SW 1271 (cell line): Measurements from ENCODE around the gene OXSM.
A peak's percentile ranks its signal among the peaks of the same experiment; 100 is the strongest.

Source experiments
- DNase-seq, 2 experiments: peaks; one replicate each; lab custom pipeline; 2025; lab: John Stamatoyannopoulos, UW

Gene OXSM

DNA sequence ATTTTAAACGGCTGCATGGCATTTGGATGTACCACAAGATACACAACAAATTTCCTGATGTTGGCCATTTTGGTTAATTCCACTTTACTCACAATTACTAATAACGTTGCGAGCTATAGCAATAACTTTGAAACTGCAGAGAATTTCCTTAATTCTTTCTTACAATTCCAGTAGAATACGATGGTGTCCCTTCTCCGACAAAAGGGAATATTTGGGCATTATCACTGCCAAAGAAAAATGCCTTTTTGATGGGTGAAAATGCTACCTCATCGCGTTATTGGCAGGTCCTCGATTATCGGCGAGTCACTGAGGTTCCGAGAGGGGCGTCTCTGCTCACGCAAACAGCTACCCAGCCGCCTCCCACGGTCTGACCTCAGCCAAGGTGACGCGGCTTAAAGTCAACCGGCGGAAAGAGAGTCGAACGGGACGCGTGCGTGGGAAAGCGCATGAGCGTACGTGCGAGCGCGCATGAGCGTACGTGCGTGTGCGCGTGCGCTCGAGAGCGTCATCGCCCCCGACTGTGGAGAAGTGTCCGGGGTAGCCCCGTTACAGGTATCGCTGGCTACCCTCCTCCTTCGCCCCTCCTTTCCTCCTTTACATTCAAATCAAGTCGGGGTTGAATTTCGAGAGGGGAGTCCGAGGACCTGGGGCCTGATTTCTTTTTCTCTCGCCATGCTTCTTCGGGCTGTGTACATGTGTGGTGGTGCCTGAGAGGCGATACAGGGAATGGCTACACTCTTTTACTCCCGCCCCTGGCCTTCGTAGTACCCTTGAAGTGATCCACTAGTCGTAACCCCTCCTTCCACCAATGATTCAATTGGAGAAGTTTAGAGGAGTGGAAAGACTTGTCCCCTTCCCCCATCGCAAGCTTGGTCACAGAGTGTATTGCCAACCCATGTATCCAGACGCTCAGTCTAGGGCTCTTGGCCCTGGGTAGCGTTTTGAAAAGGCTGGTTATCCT lies at the start of gene OXSM:
OXSM (plus strand) TSS at position 495 of the 961 bp plus-strand sequence. CDS start 931 bp downstream, outside the sequence.
- peak; percentile 91 to 94 for DNase-seq

DNA sequence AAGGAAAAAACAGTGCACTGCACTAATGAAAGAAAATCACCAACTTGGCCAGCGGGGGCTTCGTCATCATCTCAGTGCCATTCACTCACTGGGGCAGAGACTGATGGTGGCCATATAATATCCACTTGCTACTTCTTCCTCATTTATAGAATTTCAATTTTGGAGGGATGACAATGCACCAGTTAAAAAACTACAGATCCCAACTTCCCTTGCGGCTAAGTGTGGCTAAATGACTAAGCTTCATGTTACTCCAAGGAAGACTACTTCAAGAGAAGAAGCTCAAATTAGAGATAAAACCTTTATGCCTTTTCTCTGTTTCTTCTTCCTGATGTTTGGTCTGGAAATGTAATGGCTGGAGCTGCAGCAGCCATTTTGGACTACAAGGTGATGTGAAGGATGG lies 45.4 kb upstream of the OXSM start:
- no peak for DNase-seq

- no peak for DNase-seq
Measured at GRCh38 chr3:25747033-25747432, 42.9 kb upstream of the OXSM start.

GRCh38 chr3:25748189-25748588 lies 41.7 kb upstream of the OXSM start:
- no peak for DNase-seq

GRCh38 chr3:25749031-25749581 lies 40.8 kb upstream of the OXSM start:
- no peak for DNase-seq

DNA sequence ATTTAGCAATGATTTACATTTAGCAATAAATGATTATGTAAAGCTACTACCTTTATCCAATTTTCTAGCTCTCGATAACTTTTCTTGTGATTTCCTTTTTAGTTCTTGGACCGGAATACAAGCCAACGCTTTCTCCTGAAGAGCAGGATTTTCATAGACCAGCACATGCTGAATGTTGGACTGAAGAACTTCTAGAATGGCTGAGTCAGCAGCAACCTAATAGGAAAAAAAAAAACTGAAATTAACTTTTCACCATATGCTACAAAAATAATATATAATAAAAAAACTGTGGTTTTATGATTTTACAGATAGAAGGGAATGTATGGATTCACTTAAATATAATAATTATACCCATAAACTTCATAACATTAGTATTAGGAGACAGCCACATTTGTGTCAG lies 38.8 kb upstream of the OXSM start:
- no peak for DNase-seq

DNA sequence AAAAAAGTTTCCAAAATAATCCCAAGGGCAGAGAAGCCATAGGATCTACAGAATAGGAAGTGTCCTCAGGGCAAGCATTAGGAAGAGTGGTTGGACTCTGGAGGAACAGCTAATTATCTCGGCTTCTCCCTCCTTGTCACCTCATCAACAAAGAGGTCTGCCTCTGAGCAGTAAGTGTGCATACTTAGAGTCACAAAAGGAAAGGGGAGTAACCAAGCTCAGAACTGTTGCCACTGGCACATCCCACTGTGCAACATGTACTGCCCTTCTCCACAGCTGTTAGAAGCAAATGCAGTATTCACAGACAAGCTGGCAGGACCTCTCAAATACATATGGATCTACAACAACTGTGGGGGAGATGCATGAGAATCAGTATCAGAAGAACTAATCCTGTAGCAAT lies 38.2 kb upstream of the OXSM start:
- DNase-seq, result no peak

GRCh38 chr3:25768851-25769250 lies 21.0 kb upstream of the OXSM start:
- DNase-seq, result no peak

DNA sequence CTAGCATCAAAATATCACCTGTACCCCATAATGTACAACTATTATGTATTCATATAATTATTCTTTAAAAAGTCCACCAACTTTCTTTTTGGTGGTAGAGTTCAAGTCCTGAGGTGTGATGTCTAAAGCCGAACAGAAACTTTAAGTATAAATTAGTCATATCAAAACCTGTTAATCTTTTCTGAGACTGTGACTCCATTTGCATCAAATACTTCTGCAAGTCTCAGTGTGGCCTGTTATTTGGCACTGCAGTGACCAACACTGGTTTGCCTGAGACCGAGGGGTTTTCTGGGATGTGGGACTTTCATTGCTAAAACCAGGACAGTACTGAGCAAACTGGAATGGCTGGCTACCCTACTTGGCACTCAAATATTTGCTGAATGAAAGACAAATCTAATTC lies 14.0 kb upstream of the OXSM start:
- DNase-seq, result no peak

- no peak for DNase-seq
Measured at GRCh38 chr3:25780618-25781017, 9.3 kb upstream of the OXSM start.

- no peak for DNase-seq
Measured at GRCh38 chr3:25781145-25781757, 8.6 kb upstream of the OXSM start.

DNA sequence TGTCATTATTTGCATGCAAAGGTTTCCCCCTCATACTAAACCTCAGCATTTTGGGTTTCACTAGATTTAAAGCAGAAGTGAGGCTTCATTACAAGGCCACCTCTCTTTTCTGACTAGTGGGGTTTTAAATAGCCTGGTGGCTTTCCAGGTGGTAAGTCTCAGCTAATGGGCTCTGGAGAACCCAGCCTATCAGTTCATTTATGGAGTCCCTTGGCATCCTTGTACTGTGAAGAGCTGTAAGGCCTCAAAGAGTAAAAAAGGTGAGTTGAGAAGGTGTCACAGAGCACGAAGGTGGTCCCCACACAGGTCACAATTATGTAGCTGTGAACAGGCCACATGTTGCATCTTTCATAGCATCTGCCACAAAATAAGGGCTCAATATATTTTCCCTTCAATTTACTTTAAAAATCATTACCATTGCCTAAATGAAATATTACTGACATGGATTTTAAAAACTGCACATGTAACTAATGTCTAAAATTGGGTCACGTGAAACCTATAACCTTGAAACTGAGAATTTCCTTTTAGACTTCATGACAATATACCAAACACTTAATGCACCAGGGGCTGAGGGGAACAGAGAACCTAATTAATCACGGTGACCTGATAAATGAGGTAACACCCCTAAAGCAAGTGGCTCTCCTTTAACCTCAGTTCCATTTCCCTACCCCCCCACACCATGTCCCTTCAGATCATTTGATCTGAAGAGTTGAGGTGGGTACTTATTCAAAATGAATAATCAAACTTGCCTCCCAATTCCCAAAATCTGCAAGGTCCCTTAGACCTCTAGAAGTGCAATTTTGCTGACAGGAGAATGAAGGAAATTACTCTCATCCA lies 7.9 kb upstream of the OXSM start:
- no peak for DNase-seq

DNA sequence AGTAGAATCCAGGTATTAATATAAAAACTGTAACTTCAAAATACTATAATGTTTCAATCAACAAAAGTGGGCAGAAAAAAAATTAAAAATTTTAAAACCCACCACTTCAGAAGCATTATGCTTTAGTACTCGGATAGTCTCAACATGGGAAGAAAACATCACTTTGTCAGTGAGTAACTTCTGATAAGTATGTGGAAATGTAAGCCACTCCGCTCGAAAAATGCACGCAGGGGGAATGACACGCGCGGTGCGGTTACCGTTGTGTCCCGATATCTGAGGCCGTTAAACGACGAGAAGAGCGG lies 7.3 kb upstream of the OXSM start:
- no peak for DNase-seq

GRCh38 chr3:25782938-25783660 lies 6.8 kb upstream of the OXSM start, which contains the start of gene NGLY1:
Gene NGLY1, minus strand, starts transcription at chr3:25783443. Its CDS starts 53 bp downstream, at chr3:25783390.
- peak; percentile 17 to 73 for DNase-seq

DNA sequence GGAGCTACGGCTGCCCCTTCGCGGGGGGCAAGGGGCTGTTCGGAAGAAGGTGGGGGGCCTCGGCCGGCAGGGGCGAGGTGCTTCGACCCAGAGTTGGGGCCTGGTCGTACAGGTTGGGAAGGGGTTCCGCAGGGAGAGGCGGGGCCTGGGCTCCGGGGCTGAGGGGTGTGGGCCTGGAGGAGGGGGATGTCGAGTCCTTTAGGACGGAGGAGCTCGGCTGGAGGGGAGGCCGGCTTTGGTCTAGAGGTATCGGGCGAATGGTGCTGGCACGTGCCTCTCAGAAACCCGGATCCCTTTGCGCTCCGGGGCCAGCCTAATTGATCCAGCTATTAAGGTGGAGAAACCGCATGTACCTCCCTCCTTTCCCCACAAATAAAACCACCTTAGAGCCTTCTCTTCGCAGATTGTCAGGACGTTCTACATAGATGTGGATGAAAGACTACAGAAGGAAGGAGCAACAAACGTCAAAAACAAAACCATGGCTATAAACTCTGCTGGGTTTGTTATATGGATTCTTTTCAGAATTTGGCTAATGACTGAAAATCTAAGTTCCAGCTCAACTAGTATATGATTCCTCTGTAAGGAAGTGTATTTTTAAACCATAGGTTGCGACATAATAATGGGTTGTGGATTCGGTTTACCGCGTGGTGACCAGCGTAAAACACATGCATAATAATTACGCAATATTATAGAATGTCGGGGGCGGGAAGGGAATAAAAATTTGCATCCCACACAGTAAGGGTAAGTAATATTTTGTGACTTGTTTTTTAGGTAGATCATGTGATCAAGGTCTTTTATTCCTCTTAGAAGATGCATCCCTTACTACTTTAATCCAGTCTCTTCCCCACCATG lies 6.0 kb upstream of the OXSM start:
- DNase-seq, result peak; percentile 27 to 82

DNA sequence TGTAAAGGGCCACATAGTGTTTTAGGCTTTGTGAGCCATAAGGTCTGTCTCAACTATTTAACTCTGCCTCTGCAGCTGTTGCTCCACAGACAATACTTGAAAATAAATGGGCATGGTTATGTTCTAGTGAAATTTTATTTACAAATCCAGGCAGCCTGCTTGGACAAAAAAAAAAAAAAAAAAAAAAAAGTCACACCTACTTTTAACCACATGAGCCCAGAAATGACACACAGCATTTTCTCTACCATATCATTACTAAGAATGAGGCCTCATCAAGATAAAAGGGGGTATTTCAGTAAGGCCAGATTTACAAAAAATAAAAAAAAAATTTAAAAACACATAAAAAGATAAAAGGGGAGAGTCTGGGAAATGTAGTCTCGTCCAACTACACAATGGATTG lies 4.9 kb upstream of the OXSM start:
- no peak for DNase-seq

GRCh38 chr3:25785826-25786225 lies 4.1 kb upstream of the OXSM start:
- no peak for DNase-seq

DNA sequence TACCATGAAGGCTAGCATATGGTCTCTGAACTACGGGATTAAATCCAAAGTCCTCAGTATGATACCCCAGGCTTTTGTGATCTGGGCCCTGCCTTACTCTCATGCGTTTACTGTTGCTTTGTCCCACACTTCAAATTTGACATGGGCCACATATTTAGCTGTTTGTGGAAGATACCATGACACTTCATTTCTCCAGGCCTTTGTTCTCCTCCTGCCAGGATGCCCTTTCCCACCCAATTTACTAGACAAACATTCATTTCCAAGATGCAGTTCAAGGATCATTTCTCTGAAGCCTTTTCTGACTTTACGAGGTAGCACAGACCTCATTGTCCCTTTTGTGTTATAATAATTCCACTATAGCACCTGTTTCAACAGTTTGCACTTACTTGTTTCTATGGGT lies 2.2 kb upstream of the OXSM start:
- no peak for DNase-seq

- DNase-seq, result no peak
Measured at GRCh38 chr3:25789209-25789595, 688 bp upstream of the OXSM start.

DNA sequence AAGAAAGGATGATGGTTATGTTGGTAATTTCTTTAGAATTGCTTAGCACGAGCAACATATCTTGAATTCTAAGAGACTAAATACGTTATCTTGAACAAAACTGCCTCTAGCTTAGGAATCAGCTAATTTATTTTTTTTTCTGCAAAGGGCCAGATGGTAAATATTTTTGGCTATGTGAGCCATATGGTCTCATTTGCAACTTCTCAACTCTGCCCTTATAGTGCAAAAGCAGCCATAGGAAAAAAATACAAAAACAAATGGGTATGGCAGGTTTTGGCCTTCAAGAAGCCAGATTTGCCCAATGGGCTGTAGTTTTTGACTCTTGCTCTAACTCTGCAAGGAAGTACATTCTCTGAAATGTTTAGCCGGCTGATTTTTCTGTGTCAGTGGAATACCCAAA lies 11.9 kb downstream of the OXSM start:
- no peak for DNase-seq

DNA sequence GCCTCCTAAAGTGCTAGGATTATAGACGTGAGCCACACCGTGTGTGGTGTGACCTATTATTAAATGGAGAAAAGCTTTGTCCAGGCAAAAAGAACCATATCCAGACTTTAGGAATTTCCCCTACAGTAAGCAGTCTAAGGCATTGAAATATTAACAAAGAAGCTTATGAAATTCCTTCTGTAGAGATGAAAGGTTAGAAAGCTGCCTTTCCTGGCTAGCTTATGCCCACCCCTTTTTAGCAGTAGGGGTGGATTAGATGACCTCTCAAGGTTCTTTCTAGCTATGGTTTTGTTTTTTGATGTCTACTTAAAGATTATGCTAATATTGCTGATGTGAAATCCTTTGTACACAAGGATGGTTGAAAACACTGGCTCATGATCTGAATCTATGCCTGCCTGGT lies 13.9 kb downstream of the OXSM start:
- no peak for DNase-seq
